Measurements from ENCODE around the gene TUBGCP2.
A peak's percentile ranks its signal among the peaks of the same experiment; 100 is the strongest.

TUBGCP2 gene

DNA sequence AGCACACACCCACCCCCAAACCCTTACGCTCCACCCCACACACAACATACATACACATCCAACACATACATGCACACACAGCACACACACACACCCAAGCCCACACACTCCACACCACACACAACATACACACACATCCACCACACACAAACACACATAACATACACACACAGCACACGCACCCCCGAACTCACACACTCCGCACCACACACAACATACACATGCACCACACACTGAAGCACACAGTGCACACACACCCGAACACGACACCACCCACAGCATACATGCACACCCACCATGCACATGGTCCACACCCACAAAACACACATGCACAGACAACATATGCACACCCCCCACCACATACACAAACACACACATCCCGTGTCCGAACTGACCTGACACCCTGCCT, 40.5 kb upstream of the TUBGCP2 start (continued):
- TF ChIP-seq, protein P1, sequence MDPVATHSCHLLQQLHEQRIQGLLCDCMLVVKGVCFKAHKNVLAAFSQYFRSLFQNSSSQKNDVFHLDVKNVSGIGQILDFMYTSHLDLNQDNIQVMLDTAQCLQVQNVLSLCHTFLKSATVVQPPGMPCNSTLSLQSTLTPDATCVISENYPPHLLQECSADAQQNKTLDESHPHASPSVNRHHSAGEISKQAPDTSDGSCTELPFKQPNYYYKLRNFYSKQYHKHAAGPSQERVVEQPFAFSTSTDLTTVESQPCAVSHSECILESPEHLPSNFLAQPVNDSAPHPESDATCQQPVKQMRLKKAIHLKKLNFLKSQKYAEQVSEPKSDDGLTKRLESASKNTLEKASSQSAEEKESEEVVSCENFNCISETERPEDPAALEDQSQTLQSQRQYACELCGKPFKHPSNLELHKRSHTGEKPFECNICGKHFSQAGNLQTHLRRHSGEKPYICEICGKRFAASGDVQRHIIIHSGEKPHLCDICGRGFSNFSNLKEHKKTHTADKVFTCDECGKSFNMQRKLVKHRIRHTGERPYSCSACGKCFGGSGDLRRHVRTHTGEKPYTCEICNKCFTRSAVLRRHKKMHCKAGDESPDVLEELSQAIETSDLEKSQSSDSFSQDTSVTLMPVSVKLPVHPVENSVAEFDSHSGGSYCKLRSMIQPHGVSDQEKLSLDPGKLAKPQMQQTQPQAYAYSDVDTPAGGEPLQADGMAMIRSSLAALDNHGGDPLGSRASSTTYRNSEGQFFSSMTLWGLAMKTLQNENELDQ (tag by site-specific recombination; IDR thresholded peaks at IDR 0.05; ENCODE audit: low read depth) = no peak
- TF ChIP-seq REPIN1 (tag by site-specific recombination; IDR thresholded peaks at IDR 0.05; ENCODE audit: low read depth) = no peak
- no peak for TF ChIP-seq ZNF768 (tag by site-specific recombination; IDR thresholded peaks at IDR 0.05)
- no peak for TF ChIP-seq KLF7 (tag by site-specific recombination; IDR thresholded peaks at IDR 0.05; ENCODE audit: borderline replicate concordance)
- TF ChIP-seq, protein P2, sequence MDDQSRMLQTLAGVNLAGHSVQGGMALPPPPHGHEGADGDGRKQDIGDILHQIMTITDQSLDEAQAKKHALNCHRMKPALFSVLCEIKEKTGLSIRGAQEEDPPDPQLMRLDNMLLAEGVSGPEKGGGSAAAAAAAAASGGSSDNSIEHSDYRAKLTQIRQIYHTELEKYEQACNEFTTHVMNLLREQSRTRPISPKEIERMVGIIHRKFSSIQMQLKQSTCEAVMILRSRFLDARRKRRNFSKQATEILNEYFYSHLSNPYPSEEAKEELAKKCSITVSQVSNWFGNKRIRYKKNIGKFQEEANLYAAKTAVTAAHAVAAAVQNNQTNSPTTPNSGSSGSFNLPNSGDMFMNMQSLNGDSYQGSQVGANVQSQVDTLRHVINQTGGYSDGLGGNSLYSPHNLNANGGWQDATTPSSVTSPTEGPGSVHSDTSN (CRISPR knock-in tag; IDR thresholded peaks at IDR 0.05) = no peak
- TF ChIP-seq, protein P3, sequence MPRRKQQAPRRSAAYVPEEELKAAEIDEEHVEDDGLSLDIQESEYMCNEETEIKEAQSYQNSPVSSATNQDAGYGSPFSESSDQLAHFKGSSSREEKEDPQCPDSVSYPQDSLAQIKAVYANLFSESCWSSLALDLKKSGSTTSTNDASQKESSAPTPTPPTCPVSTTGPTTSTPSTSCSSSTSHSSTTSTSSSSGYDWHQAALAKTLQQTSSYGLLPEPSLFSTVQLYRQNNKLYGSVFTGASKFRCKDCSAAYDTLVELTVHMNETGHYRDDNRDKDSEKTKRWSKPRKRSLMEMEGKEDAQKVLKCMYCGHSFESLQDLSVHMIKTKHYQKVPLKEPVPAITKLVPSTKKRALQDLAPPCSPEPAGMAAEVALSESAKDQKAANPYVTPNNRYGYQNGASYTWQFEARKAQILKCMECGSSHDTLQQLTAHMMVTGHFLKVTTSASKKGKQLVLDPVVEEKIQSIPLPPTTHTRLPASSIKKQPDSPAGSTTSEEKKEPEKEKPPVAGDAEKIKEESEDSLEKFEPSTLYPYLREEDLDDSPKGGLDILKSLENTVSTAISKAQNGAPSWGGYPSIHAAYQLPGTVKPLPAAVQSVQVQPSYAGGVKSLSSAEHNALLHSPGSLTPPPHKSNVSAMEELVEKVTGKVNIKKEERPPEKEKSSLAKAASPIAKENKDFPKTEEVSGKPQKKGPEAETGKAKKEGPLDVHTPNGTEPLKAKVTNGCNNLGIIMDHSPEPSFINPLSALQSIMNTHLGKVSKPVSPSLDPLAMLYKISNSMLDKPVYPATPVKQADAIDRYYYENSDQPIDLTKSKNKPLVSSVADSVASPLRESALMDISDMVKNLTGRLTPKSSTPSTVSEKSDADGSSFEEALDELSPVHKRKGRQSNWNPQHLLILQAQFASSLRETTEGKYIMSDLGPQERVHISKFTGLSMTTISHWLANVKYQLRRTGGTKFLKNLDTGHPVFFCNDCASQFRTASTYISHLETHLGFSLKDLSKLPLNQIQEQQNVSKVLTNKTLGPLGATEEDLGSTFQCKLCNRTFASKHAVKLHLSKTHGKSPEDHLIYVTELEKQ (tag by site-specific recombination; IDR thresholded peaks at IDR 0.05; ENCODE audit: borderline replicate concordance) = no peak
- TF ChIP-seq ZNF549 (tag by site-specific recombination; IDR thresholded peaks at IDR 0.05) = no peak
- no peak for TF ChIP-seq ZNF571 (tag by site-specific recombination; IDR thresholded peaks at IDR 0.05)
- no peak for TF ChIP-seq ZNF341 (tag by site-specific recombination; IDR thresholded peaks at IDR 0.05; ENCODE audit: low read depth)
- TF ChIP-seq KLF16 (tag by site-specific recombination; IDR thresholded peaks at IDR 0.05) = no peak
- TF ChIP-seq ZNF791 (tag by site-specific recombination; IDR thresholded peaks at IDR 0.05) = peak; percentile 20; the same call in 1 of the 2 replicates
- TF ChIP-seq ZNF544 (tag by site-specific recombination; IDR thresholded peaks at IDR 0.05) = no peak
- no peak for TF ChIP-seq SETDB1 (IDR thresholded peaks at IDR 0.05; ENCODE audit: insufficient read length, low read length)
- no peak for TF ChIP-seq GLIS1 (tag by site-specific recombination; IDR thresholded peaks at IDR 0.05)
- no peak for TF ChIP-seq ZBTB7A (tag by site-specific recombination; IDR thresholded peaks at IDR 0.05; ENCODE audit: low read depth)
- TF ChIP-seq ZNF112 (tag by site-specific recombination; IDR thresholded peaks at IDR 0.05) = no peak
- TF ChIP-seq ZNF785 (tag by site-specific recombination; IDR thresholded peaks at IDR 0.05) = no peak
- TF ChIP-seq YY2 (tag by site-specific recombination; IDR thresholded peaks at IDR 0.05) = no peak
- TF ChIP-seq ZBTB8A (tag by site-specific recombination; IDR thresholded peaks at IDR 0.05) = no peak
- TF ChIP-seq, protein P4, sequence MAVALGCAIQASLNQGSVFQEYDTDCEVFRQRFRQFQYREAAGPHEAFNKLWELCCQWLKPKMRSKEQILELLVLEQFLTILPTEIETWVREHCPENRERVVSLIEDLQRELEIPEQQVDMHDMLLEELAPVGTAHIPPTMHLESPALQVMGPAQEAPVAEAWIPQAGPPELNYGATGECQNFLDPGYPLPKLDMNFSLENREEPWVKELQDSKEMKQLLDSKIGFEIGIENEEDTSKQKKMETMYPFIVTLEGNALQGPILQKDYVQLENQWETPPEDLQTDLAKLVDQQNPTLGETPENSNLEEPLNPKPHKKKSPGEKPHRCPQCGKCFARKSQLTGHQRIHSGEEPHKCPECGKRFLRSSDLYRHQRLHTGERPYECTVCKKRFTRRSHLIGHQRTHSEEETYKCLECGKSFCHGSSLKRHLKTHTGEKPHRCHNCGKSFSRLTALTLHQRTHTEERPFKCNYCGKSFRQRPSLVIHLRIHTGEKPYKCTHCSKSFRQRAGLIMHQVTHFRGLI (tag by site-specific recombination; IDR thresholded peaks at IDR 0.05) = no peak
- peak; percentile 61 for TF ChIP-seq EGR2 (tag by site-specific recombination; IDR thresholded peaks at IDR 0.05; ENCODE audit: low read depth)
- TF ChIP-seq TRIM28 (IDR thresholded peaks at IDR 0.05; ENCODE audit: borderline replicate concordance, low read length) = no peak
- TF ChIP-seq ZNF169 (tag by site-specific recombination; IDR thresholded peaks at IDR 0.05) = no peak
- TF ChIP-seq ZBTB48 (tag by site-specific recombination; IDR thresholded peaks at IDR 0.05) = peak; percentile 46; the same call in 1 of the 2 replicates
- TF ChIP-seq, protein P5, sequence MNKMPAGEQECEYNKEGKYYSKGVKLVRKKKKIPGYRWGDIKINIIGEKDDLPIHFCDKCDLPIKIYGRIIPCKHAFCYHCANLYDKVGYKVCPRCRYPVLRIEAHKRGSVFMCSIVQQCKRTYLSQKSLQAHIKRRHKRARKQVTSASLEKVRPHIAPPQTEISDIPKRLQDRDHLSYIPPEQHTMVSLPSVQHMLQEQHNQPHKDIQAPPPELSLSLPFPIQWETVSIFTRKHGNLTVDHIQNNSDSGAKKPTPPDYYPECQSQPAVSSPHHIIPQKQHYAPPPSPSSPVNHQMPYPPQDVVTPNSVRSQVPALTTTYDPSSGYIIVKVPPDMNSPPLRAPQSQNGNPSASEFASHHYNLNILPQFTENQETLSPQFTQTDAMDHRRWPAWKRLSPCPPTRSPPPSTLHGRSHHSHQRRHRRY (tag by site-specific recombination; IDR thresholded peaks at IDR 0.05) = no peak
- TF ChIP-seq ZNF24 (tag by site-specific recombination; IDR thresholded peaks at IDR 0.05) = no peak
- no peak for TF ChIP-seq ZNF214 (tag by site-specific recombination; IDR thresholded peaks at IDR 0.05; ENCODE audit: borderline replicate concordance)
- TF ChIP-seq ZNF394 (tag by site-specific recombination; IDR thresholded peaks at IDR 0.05; ENCODE audit: borderline replicate concordance) = no peak
- TF ChIP-seq GFI1B (tag by site-specific recombination; IDR thresholded peaks at IDR 0.05) = no peak

Measured in HEK293 (cell line).